HG03575 (cell line): ENCODE data around the gene CAMK2B.

Source experiments
- ATAC-seq: cut with Tn5 transposase; IDR thresholded peaks from one replicate; pipeline ENCODE4 v1.9.1; 2021; ENCODE audit not compliant: unreplicated experiment, insufficient number of reproducible peaks, low FRiP score; ENCODE audit errors: extremely low read depth

CAMK2B gene

GRCh38 chr7:44224974-44225565, 100.3 kb downstream of the CAMK2B start:
- no peak for ATAC-seq

- ATAC-seq = no peak
These were observed 101.1 kb downstream of the CAMK2B start for GRCh38 chr7:44224080-44224973.

GRCh38 chr7:44223362-44224079, 101.9 kb downstream of the CAMK2B start:
- ATAC-seq = no peak

DNA sequence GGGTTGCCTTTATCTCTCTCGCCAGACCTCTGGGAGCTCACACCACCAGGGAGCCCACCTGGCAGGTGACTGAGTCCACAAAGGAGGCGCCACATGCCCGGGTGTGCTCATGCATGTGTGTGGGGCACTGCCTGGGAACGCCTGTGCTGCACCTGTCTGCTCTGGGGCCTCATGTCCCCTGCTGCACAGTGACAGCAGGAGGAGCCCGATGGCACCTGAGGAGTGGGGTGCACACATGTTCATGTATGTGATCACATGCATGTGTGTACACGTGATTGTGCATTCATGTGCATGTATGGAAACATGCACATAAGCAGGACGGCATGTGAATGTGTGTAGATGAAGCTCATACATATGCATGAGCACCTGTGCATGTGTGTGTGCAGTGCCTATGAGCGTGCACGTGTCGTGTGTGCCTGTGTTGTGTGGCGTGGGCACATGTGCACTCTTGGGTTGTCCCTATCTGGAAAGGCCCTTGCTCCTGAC, 102.6 kb downstream of the CAMK2B start:
- ATAC-seq = no peak

GRCh38 chr7:44222074-44222473, 103.3 kb downstream of the CAMK2B start:
- no peak for ATAC-seq

DNA sequence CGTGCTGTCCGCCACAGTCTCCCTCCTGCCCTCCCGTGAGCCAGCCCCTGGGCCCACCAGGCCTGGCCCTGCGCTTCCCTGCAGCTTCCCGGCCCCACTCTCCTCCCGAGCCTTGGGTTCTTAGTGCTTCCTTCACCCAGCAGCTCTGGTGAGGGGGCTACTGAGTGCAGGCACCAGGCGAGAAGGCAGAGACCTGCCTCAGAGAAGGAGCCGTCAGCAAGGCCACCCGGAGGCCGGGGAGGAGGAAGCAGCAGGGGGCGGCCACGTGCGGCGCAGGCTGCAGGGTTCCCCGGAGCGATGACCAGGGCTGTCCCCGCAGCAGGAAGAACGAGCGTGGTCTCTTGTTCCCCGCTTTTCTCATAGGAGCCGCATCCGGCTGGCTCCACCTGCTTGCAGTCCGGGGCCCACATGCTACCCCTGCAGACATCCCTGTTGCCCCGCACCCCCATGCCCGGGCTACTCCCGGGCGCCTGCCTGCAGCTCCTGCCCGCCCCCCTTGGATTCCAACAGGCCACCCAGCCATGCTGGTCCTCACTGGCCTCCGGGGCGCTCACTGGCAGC, 104.1 kb downstream of the CAMK2B start:
- no peak for ATAC-seq

GRCh38 chr7:44220358-44221112, 104.9 kb downstream of the CAMK2B start:
- ATAC-seq = no peak

DNA sequence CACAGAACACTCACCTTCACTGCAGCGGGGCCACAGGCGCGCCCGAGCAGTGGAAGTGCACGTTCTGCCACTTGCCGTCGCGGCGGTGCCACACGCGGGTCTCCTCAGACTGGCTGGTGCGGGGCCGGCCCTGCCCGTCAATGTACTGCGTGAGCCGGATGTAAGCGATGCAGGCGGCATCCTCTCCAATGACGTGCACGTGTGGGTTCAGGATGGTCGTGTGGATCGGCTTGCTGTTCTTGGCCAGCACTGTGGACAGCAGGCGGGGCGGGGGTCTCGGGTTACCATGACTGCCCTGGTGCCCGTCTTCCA, 105.4 kb downstream of the CAMK2B start:
- ATAC-seq = no peak

DNA sequence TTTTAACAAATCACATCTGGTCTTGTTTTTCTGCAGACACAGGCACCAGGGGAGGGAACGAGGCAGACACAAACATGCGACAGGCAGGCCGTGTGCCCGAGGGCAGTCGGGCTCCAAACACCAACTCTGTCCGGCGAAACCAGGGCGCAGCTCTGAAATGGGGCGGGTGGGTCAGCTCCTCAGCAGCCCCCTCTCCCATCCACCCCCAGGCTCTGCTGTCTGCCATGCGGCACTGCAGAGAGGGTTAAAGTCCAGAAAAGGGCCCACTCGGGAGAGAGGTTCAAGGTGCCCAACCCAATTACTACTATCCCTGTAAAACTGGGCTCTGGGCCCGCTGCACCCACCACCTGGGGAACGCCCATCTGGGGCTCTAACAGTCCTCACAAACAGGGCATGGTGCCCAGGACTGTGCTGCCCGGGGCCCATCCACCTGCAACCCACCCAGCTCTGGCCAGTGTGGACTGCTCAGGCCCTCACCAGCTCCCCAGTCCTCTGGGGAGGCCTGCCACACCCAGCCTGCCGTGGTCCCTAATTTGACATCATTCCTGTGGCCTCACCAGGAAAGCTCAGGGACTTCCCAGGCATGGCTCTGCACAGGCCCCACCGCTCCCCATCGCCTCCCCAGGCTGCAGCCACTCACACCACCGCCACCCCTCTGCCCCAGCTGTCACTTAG, 105.9 kb downstream of the CAMK2B start:
- no peak for ATAC-seq

GRCh38 chr7:44218418-44219201, 106.8 kb downstream of the CAMK2B start:
- no peak for ATAC-seq

DNA sequence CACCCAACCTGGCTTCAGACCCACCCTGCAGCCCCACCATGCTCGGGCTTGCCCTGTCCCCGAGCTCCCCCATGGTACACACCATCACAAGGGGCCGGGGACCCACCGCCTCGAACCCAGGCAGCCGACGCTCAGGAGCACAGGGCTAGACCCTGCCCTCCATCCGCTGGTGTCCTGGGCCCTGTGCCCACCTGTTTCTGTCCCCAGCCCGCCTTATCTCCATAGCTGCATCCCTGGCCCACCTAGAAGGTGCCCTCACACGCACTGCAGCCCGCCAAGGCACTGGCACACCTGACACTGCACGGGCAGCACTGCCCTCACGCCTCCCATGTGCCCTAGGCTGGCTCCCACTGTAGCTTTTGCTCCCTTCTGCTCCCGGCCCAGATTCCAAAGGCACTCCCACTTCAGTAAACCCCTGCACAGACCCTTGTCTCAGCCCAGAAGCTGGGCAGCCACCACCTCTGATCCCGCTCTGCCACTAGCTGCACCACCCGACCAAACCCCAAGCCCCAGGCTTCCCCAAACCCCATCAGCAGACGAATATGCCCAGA, 107.5 kb downstream of the CAMK2B start:
- ATAC-seq = no peak

DNA sequence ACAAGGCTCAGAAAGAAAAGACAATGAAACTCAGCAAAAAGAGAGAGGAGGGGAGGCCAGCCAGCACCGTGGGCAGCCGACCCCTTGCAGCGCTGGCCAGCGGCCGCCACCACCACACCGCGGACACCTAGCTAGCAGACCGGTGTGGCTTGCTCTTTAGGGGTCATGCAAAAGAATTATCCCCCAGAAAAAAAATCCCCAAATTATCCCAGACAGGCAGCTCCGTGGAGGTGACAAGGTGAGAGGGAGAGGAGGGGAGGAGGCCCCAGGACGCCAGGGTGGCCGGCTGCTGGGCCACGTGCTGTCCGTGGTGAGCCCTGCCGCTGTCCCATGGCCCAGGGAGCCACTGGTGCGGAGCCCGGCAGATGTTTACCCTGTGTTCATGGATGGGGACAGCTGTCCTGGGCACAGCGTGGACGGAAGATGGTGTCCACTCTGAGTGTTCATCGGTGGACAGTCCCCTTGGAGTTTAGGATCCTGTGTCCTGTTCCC, 108.1 kb downstream of the CAMK2B start:
- ATAC-seq = no peak

- ATAC-seq = no peak
These were observed 108.7 kb downstream of the CAMK2B start for GRCh38 chr7:44216521-44217222.

DNA sequence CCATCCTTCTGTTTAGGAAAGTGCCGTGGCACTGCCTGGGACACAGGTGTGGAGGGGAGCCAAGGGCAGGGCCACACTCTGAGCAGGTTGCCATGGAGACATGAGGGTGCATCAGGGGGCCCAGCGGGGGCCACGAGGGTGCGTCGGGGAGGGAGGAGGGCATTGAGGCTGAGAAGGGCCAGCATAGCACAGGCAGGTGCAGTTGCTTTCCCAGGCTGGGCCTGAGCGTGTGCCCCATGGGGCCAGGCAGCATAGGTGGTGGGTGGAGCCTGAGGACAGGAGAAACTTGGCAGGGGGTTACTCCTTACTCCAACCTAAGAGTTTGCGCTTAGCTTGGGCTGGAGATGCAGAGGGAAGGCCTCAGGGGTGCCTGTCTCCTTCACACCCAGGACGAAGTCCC, 109.4 kb downstream of the CAMK2B start:
- no peak for ATAC-seq

DNA sequence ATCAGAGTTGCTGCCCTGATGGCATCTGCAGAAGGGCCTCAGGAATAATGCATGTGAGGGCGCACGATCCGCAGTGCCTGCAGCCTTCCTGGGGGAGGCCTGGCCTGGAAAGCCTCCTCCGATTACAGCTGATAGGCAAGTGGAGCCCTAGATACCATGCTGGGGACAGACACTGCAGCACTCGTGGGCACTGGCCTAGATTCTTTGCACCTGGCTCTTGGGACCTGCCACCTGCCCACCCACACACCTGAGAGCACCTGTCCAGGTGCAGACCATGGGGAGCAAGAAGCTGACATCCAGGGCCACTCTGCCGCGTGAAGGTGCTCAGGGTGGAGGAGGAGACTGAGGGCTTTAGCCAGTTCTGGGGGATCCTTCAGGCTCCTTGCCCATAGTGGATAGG, 109.9 kb downstream of the CAMK2B start:
- ATAC-seq = no peak

DNA sequence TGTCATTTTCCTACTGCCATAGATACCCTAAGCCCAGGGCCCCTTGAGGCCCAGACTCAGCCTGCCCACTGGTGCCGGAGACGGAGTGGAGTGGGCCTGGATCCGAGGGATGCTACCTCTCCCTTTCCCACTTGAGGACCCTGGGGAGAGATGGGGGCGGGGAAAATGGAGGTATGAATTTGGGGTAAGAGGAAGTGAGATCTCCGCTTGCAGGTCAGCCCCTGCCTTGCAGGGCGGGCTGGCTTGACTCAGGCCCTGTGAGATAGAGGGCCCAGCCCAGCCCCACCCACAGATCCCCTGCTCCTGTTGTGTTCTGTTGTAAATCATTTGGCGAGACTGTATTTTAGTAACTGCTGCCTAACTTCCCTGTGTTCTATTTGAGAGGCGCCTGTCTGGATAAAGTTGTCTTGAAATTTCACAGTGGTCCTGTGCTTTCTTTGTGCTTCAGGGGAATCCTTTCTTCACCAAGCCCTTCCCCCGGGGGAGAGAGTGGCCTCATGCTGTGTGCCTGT, 111.5 kb downstream of the CAMK2B start:
- ATAC-seq = no peak
